Measurements from ENCODE around the gene DLGAP1. TPM values are rescaled to one million over a fixed set of nuclear protein-coding genes. Genes with fewer than 3 reads are reported as not detected.

DLGAP1 gene
- polyA plus RNA-seq, 1 of the 3 experiments (the other 2 are of a cell fraction) = not detected

- H4K20me1 ChIP-seq (ENCODE audit: insufficient read depth) = no peaks in the 10 kb centered on the region
- no peaks in the 10 kb centered on the region for H3K79me2 ChIP-seq (ENCODE audit: insufficient read depth)
- H3K4me3 ChIP-seq (ENCODE audit: low read depth in 2 of 2, low read length in 1 of 2) = no peak overlapping the region
- H3K4me1 ChIP-seq (ENCODE audit: control insufficient read depth in 1 of 2, insufficient read depth in 2 of 2, low read depth in 1 of 2, low read length in 1 of 2) = no peaks in the 10 kb centered on the region
- ChIA-PET CTCF (no interaction called here), POLR2A (no interaction called here)
- H3K36me3 ChIP-seq (replicated peaks in 1 of 2; ENCODE audit: control insufficient read depth in 1 of 2, insufficient read depth in 2 of 2, low read length in 1 of 2) = no peaks in the 10 kb centered on the region
- no peak overlapping the region for H3K9ac ChIP-seq
- no peaks in the 10 kb centered on the region; the same call in 1 of the 2 replicates for H3K27me3 ChIP-seq (ENCODE audit: insufficient read depth)
- DNase-seq = no peak
- H3K9me2 ChIP-seq = no peaks in the 10 kb centered on the region
- TF ChIP-seq TAF1 (IDR thresholded peaks at IDR 0.05; ENCODE audit: borderline replicate concordance, low read depth, low read length) (no peak), RXRA (IDR thresholded peaks at IDR 0.05; ENCODE audit: borderline replicate concordance, low read depth) (no peak), NFIC (IDR thresholded peaks at IDR 0.05; ENCODE audit: borderline replicate concordance) (no peak), SIN3A (IDR thresholded peaks at IDR 0.05; ENCODE audit: borderline replicate concordance, low read depth, low read length) (no peak), EZH2phosphoT487 (IDR thresholded peaks at IDR 0.05; ENCODE audit: borderline replicate concordance, low read depth) (no peak), RFX5 (IDR thresholded peaks at IDR 0.05; ENCODE audit: low read length) (no peak), TEAD4 (IDR thresholded peaks at IDR 0.05; ENCODE audit: borderline replicate concordance, insufficient read depth) (no peak), MXI1 (IDR thresholded peaks at IDR 0.05; ENCODE audit: low read depth, low read length) (no peak), RCOR1 (IDR thresholded peaks at IDR 0.05; ENCODE audit: low read length) (no peak), JUND (IDR thresholded peaks at IDR 0.05) (no peak), CHD2 (IDR thresholded peaks at IDR 0.05; ENCODE audit: low read length, partially characterized antibody) (no peak)
- no peaks in the 10 kb centered on the region for H3F3A ChIP-seq (replicated peaks; ENCODE audit: insufficient read depth)
- H2AFZ ChIP-seq (ENCODE audit: low read depth) = no peak overlapping the region
- no peak overlapping the region for H3K27ac ChIP-seq (ENCODE audit: low read depth in 2 of 2, low read length in 1 of 2)
- H3K9me3 ChIP-seq = no peaks in the 10 kb centered on the region
- H3K4me2 ChIP-seq = no peak overlapping the region
- 5% methylated on average over 5 of the region's 5 CpGs for whole genome bisulfite sequencing (ENCODE audit: low lambda C conversion rate)
These were observed 178.0 kb downstream of the DLGAP1 start for GRCh38 chr18:4276953-4277585.

- WGBS (ENCODE audit: low lambda C conversion rate) = 22% methylated on average over 2 of the region's 2 CpGs
- H3K27me3 ChIP-seq (ENCODE audit: insufficient read depth) = no peaks in the 10 kb centered on the region
- H3K4me3 ChIP-seq (ENCODE audit: low read depth in 2 of 2, low read length in 1 of 2) = no peak overlapping the region
- no peak for TF ChIP-seq MEF2A (IDR thresholded peaks at IDR 0.05; ENCODE audit: borderline replicate concordance, low read depth)
- no peak for TF ChIP-seq CHD2 (IDR thresholded peaks at IDR 0.05; ENCODE audit: low read length, partially characterized antibody)
- no peak for TF ChIP-seq YY1 (IDR thresholded peaks at IDR 0.05; ENCODE audit: low read depth)
- TF ChIP-seq EZH2phosphoT487 (IDR thresholded peaks at IDR 0.05; ENCODE audit: borderline replicate concordance, low read depth) = no peak
- no peak for TF ChIP-seq FOXJ3 (CRISPR knock-in tag; IDR thresholded peaks at IDR 0.05)
- TF ChIP-seq EP300 (IDR thresholded peaks at IDR 0.05; ENCODE audit: borderline replicate concordance in 1 of 2, low read depth in 1 of 2, low read length in 1 of 2) = no peak
- TF ChIP-seq MXI1 (IDR thresholded peaks at IDR 0.05; ENCODE audit: low read depth, low read length) = no peak
- no peak for TF ChIP-seq PBX3 (IDR thresholded peaks at IDR 0.05)
- no peak for TF ChIP-seq POLR2AphosphoS5 (IDR thresholded peaks at IDR 0.05; ENCODE audit: low read depth, low read length)
- TF ChIP-seq RAD21 (IDR thresholded peaks at IDR 0.05; ENCODE audit: low read length) = no peak
- no peak for TF ChIP-seq GATA2 (CRISPR knock-in tag; IDR thresholded peaks at IDR 0.05)
- H3K4me1 ChIP-seq (ENCODE audit: control insufficient read depth in 1 of 2, insufficient read depth in 2 of 2, low read depth in 1 of 2, low read length in 1 of 2) = no peaks in the 10 kb centered on the region
- CTCF ChIA-PET = no interaction called here
- no peak for DNase-seq
- POLR2A ChIA-PET = no interaction called here
- H3F3A ChIP-seq (replicated peaks; ENCODE audit: insufficient read depth) = no peaks in the 10 kb centered on the region
- no peaks in the 10 kb centered on the region for H3K9me2 ChIP-seq
- no peak overlapping the region for H3K27ac ChIP-seq (ENCODE audit: low read depth in 2 of 2, low read length in 1 of 2)
- no peak overlapping the region for H2AFZ ChIP-seq (ENCODE audit: low read depth)
- H3K4me2 ChIP-seq = no peak overlapping the region
- H3K9me3 ChIP-seq = no peaks in the 10 kb centered on the region
- no peaks in the 10 kb centered on the region for H4K20me1 ChIP-seq (ENCODE audit: insufficient read depth)
- no peak overlapping the region for H3K9ac ChIP-seq
- H3K36me3 ChIP-seq (replicated peaks in 1 of 2; ENCODE audit: control insufficient read depth in 1 of 2, insufficient read depth in 2 of 2, low read length in 1 of 2) = no peaks in the 10 kb centered on the region
- no peaks in the 10 kb centered on the region for H3K79me2 ChIP-seq (ENCODE audit: insufficient read depth)
These were observed 183.2 kb downstream of the DLGAP1 start for GRCh38 chr18:4271952-4272351.
